GM12801 (cell line): ENCODE measurements around the gene MOV10L1.

Experiments
- TF ChIP-seq, protein P1 (sequence below): IDR thresholded peaks from one replicate; pipeline ENCODE4 v1.5.1; 2011; ENCODE audit warnings: control low read depth; ENCODE audit not compliant: insufficient read length; ENCODE audit errors: extremely low read depth

The MOV10L1 gene

DNA sequence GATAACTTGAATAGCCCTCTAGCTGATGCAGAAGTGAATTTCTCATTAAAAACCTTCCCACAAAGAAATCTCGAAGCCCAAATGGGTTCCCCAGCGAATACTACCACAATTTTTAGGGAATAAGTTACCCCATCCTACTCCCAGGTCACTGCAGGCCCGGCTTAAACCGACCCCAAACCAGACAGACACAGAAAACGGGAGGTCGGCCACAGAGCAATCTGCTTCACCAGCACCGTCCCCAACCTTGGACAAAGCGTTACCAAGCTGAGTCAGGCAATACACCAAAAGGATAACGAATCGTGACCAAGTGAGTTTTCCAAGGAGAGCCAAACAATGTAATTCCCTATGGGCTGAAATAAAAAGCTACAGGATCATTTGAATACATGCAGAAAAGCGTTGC is 575 bp upstream of the MOV10L1 start:
- TF ChIP-seq, protein P1, sequence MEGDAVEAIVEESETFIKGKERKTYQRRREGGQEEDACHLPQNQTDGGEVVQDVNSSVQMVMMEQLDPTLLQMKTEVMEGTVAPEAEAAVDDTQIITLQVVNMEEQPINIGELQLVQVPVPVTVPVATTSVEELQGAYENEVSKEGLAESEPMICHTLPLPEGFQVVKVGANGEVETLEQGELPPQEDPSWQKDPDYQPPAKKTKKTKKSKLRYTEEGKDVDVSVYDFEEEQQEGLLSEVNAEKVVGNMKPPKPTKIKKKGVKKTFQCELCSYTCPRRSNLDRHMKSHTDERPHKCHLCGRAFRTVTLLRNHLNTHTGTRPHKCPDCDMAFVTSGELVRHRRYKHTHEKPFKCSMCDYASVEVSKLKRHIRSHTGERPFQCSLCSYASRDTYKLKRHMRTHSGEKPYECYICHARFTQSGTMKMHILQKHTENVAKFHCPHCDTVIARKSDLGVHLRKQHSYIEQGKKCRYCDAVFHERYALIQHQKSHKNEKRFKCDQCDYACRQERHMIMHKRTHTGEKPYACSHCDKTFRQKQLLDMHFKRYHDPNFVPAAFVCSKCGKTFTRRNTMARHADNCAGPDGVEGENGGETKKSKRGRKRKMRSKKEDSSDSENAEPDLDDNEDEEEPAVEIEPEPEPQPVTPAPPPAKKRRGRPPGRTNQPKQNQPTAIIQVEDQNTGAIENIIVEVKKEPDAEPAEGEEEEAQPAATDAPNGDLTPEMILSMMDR = no peak

DNA sequence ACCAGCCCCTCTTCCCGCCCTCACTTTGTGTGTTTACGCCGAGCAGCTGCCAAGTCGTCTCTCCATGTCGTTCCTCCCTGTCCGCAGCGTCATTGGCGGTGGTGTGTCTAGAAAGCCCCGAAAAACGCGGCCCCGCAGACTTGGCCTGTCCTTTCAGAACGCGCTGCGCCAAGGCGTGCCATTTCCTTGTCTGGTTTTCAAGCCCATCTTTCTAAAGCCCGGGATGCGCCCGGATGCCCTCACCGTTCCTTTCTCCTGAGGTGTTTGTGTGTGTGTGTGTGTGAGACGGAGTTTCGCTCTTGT is 557 bp downstream of the MOV10L1 start:
- TF ChIP-seq, protein P1 = no peak

DNA sequence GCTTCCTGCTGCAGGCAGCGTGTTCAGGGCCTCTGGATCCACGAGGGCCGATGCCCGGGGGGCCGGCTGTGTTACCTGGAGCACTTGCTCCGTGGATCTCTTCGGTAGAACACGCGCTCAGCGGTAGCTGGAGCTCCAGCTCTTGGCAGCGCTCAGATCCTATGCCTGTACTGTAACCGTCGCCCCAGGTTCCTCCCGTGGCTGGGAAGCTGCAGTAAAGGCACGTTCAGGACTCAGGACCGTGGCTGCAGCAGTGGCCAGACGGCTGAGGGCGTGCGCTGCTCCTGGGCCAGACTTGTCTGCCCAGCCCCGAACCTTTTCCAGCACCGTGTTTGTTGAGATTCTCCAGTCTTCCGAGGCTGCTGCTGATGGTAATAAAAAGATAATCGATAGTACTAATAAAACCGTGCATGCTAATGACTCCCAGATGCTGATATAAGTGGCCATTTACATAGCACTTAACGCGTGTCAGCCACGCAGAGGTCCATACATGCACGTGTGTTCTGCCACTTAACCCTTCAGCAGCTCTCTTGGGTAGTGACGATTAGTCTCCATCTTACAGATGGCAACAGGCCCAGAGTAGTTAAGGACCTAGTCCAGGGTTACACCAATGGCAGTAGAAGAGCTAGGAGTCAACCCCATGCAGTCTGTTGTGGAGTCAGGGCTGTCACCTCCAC is 1.4 kb downstream of the MOV10L1 start:
- TF ChIP-seq, protein P1 = no peak

DNA sequence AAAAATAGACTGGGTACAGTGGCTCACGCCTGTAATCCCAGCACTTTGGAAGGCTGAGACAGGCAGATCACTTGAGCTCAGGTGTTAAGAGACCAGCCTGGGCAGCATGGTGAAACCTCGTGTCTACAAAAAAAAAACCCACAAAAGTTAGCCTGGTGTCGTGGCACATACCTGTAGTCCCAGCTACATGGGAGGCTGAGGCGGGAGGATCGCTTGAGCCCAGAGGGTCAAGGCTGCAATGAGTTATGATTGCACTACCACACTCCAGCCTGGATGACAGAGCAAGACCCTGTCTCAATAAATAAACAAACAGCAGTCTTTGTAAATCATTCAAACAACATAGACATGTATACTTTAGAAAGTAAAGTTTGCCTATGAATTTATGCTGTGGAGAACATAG is 2.5 kb downstream of the MOV10L1 start:
- TF ChIP-seq, protein P1 = no peak

DNA sequence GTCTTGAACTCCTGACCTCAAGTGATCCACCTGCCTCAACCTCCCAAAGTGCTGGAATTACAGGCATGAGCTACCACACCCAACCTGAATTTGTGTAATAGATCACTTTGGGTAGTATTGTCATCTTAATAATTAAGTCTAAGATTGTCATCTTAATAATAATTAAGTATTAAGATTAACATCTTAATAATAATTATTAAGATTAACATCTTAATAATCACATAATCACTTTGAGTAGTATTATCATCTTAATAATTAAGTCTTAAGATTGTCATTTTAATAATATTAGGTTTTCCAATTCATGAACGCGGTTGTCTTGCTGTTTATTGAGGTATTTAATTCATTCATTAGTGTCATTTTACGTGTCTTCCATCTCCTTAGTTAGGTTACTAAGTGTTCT is 8.2 kb downstream of the MOV10L1 start:
- TF ChIP-seq, protein P1 = no peak

DNA sequence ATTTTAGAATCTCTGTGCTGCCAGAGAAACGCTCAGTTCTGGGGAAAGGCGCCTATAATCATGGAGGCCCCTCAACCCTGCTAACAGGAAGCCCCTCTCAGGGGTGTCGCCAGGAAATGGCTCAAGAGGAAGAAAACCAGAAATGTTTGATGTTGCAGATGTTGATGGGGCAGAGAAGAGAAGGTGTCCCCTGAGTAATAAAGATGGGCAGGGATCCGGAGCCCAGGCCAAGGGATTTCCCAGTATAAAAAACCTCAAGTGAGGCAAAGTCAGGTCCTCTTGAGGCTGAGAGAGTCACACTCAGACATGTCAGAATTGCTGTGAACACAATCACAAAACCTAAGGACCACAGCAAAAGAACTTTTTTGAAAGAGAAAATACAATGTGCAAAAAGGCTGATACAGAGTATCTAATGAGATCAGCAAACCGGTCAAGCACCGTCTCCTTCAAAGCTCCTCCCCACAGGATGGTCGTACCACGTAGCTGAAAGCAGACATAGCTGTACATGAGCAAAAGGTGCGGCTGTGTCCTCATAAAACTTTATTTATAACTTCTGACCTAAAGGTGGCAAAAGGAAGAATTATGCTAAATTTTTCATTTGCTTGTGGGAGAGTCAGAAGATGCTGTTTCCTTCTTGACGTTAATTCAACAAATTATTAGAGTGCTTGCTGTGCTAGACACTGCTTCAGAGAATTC is 12.2 kb downstream of the MOV10L1 start:
- TF ChIP-seq, protein P1 = no peak

DNA sequence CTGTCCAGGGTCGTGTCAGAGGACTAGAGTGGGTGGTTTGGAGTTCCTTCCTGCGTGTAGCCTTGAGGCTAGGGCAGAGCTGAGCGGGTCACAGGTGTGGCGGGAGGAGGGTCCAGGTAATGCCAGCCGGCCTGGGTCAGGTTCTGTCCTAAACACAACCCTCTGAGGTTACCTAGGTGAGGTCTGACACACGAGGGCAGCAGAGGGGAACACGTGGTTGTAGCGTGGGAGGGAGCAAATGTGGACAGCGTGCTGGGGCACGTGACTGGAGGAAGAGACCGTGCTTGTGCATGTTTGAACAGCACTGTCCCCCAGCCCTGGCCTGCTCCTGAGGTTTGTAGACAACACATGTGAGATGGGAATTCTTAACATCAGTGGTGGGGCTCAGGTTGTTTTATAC is 13.1 kb downstream of the MOV10L1 start:
- TF ChIP-seq, protein P1 = no peak
